Daoy (cell line): ENCODE results near the gene ADARB1. TPM values are rescaled to one million over a fixed set of nuclear protein-coding genes. Genes with fewer than 3 reads are reported as not detected.
"Not testable (repeated sequence)": the region's sequence is repeated elsewhere in the genome, so short reads cannot be mapped to it uniquely, and the experiment has no call there.

Source experiments
- DNase-seq: peaks from one replicate; pipeline ENCODE4 v3.0.0-alpha.2; 2015; ENCODE audit warnings: low read depth
- total RNA-seq: library from RNA; depleted of rRNA; stranded (reverse); fragments of >200 nt; shearing (Covaris generic); gene quantifications from 2 replicates; pipeline ENCODE4 v1.2.3, GENCODE V29; 2014

ADARB1 gene
- total RNA-seq, 1 experiment from 2014 or later, result 4.7 TPM

DNA sequence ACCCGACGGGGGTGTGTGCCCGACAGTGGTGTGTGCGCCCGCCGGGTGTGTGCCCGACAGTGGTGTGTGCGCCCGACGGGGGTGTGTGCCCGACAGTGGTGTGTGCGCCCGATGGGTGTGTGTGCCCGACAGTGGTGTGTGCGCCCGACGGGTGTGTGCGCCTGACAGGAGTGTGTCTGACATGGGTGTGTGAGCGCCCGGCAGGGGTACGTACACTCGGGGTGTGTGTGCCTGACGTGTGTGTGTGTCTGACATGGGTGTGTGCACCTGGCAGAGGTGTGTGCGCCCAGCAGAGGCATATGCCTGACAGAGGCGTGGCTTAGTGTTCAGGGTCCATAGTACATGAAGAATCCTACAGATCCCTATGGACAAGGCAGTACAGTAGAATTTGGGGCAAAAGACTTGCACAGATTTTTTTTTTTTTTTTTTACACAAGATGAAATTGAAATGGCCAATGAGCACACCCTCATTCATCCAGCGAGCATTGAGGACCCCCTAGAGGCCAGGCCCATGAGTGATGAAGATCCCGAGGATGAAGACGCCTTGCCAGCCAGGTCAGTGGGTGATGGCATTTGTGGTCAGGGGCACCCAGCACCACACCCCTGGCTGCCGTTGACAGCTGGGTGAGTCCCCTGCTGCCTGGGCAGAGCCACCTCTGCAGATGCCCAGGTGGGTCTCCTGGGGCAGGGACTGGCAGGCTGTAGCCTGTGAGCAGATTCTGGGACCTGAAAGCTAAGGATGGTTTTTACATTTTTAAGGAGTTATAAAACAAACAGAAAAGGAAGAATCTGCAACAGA lies 60.1 kb downstream of the ADARB1 start:
- DNase-seq, result no peak

DNA sequence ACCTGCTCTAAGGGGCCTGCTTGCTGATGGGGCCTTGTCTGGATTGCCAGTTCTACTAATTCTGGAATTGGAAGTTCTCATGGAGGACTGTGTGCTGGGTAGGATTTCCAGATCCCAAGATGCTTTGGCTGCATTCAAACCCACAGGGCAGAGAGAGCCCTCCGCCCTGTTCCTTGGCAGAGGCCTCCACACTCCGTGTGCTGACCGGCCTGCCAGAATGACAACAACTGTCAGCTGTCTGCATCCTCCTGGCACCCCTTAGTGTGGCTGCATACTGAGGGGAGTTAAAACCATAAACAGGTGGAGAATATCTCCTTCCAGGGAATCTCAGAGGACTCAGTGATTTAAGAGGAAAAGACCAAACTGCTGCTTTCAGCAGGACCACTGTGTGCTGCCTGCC lies 60.7 kb downstream of the ADARB1 start:
- DNase-seq, result no peak

DNA sequence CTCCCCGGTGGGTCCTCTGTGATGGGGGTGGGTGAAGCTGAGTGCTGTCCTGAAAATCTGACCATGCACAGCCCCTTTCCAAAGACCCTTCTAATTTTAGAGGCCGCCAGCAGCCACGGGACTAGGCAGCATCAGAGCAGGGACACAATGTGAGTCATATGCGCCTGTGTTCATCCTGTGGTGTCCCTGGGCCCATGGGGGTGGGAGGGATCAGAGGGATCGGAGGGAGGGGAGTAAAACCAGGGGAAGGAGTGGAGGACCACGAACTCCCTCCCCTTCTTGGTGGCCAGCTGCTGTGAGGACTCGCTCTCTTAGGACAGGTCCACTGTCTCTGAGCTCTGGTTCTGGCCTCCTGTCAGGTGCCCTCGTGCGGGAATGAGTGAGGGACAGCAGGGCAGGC lies 61.5 kb downstream of the ADARB1 start:
- DNase-seq, result no peak

DNA sequence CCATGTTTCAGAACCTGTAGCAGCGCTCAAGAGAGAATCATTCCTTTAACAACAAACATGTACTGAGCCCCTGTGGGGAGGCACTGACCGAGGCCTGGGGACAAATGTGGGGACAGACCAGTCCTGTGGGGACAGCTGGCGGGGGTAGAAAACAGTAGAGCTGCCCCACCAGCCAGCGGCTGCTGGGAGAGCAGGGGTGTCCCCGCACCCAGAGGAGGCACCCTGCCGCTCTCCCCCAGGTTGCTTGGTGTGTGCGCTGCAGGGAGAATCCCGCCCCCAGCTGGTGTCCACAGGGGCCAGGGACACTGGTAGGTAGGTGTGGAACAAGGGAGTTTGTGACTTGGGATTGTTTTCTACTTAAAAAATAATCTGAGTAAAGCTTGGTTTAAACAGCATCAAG lies 62.1 kb downstream of the ADARB1 start:
- no peak for DNase-seq

DNA sequence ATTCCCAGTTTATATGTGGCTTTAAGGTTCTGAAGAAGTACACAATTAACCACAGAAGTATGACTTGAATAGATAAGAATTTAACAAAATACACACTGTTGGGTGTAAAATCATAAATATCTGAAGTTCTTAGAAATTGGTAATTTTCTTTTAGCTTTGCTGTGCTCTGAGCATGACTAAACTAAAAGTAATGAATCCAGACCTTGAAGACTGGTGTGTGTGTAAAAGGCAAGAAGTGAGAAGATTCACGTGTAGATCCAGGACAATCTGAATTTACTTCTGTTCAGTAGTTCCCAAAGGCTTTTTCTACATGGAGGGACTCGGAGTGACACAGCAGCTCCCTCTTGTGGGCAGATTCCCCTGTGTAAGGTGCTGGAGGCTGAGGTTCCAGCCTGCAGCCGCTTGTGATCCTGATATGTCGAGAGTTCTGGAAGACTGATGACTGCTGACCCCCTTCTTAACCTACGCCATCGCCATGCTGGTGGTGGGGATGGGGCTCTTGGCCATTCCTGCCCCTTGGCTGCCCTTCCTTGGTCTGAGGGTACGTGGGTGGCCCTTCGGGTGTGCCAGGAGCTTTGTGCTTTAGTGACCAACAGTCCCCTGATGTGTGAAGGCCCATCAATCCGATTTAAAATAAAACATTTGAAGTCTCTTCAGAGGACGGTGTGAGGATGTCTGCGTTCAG lies 62.7 kb downstream of the ADARB1 start:
- peak; percentile 89 for DNase-seq

DNA sequence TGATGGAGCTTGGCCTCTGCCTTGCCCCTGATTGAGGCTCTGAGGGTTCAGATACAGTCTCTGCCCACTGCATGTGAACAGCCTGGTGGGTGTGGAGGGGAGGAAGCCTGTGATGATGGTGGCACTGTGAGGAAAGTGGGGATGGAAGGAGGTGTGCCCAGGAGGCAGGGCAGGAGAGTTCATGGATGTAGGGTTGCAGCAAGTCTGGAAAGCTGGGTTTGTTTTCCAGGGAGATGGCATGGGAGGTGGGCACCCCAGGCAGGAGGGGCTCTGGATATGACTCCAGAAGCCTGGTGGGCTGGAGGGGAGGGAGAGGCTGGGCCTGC lies 63.2 kb downstream of the ADARB1 start:
- DNase-seq, result no peak

DNA sequence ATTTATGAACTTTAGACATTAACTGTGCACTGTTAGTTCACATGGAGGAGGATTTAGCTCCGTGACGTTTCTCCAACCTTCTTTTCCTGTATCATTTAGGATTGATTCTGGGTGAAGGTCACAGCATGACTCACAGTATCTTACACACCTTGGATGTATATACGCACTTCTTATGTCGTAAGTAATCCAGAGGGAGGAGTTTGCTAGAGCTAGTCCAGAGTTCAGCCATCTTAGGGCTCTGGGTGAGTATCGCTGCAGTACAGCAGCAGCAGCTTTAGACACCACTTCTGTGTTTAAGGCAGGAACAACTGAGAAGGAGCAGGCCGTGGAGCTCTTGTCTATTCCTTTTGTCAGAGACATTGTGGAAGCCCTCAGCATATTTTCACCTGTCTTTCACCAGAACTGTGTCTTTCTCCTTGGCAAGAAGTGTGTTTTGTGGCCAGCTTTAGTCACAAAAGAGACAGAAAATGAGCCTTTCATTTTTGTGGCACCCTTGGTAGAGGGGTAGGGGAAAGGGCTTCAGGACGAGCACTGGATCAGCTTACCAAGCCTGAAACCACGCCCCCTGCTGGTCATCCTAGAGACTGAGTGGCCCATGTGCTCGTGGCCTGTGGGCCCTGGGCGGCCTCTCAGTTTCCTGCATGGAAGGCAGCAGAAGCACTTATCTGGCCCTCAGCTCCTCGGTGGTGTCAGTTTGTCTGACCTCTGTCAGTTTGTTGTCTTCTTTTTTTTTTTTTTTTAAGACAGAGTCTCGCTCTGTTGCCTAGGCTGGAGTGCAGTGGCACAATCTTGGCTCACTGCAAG lies 64.0 kb downstream of the ADARB1 start:
- peak; percentile 81 for DNase-seq

DNA sequence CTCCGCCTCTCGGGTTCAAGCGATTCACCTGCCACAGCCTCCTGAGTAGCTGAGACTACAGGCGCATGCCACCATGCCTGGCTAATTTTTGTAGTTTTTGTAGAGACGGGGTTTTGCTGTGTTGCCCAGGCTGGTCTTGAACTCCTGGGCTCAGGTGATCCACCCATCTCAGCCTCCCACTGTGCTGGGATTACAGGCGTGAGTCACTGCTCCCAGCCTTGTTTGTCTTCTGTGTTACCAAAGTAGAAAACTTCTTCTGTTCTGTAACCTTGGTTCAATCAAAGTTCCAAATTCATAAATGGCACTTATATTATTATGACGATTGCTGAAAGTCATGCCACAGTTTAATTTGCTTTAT lies 64.6 kb downstream of the ADARB1 start:
- DNase-seq, result peak; percentile 65

DNA sequence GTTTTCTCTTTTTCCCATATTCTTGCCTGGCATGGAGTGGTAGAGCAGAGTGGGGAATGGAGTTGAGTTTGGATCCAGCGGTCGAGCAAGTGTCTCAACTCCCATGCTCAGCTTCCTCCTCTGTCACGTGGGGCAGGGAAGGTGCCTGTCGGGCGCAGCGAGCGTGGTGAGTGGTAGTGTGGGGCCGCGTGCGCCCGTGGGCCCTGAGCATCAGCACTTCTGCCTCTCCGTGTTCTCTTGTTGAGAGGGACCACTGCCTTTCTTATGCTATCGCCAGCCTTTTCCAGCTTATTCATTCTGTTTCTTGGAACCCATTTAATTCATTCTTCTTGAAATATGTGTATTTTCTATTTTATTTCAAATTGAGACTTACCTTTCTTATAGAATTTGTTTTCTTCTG lies 65.1 kb downstream of the ADARB1 start:
- DNase-seq, result no peak

DNA sequence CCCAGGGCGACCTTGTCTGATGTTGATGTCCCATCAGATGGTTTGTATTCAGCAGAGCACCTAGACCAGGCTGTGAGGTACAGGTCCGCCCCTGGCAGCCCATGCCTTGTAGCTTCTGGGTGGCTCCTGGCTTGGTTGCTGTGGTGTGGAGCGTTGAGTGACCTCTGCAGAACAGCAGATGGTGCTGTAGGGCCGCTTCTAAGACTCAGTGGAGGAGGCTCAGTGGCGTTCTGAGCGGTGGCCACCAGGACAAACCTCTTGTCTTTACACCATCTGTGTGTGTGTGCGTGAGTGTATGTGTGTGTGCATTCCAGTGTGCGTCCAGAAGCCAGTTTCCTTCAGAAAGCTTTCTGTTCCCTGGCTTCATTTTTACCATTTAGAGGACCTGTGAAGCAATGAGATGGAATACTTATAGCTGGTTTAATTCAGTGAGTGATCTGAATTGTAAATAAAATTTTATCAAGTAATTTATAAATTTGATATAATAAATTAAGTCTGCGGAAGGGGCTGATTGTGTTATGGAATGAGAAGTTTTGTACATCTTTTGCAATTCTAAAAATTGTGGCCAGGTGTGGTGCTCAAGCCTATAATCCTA lies 66.1 kb downstream of the ADARB1 start:
- peak; percentile 91 for DNase-seq

DNA sequence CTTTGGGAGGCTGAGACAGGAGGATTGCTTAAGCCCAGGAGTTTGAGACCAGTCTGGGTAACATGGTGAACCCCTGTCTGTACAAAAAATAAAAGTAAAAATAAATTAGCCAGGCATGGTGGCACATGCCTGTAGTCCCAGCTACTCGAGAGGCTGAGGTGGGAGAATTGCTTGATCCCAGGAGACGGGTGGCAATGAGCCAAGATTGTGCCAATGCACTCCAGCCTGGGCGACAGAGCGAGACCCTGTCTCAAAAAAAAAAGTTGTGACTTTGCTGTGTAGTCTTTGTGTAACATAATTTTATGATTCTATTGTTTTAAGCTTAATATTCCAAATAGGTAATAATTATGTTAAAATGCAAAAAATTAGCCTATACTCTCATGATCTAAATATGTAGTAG lies 66.6 kb downstream of the ADARB1 start:
- not testable (repeated sequence) for DNase-seq

DNA sequence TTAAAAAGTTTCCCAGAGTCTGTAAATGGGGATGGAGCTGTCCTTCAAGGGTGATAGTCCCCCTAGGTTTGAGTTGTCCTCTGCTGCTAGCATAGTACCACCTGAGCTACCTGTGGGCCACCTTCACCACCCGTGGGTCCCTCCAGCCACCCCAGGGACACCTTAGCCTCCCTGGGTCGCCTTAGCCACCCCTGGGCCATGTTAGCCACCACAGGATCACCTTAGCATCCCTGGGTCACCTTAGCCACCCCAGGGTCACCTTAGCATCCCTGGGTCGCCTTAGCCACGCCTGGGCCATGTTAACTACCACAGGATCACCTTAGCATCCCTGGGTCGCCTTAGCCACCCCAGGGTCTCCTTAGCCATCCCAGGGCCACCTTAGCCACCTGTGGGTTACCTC lies 67.1 kb downstream of the ADARB1 start:
- DNase-seq, result no peak

DNA sequence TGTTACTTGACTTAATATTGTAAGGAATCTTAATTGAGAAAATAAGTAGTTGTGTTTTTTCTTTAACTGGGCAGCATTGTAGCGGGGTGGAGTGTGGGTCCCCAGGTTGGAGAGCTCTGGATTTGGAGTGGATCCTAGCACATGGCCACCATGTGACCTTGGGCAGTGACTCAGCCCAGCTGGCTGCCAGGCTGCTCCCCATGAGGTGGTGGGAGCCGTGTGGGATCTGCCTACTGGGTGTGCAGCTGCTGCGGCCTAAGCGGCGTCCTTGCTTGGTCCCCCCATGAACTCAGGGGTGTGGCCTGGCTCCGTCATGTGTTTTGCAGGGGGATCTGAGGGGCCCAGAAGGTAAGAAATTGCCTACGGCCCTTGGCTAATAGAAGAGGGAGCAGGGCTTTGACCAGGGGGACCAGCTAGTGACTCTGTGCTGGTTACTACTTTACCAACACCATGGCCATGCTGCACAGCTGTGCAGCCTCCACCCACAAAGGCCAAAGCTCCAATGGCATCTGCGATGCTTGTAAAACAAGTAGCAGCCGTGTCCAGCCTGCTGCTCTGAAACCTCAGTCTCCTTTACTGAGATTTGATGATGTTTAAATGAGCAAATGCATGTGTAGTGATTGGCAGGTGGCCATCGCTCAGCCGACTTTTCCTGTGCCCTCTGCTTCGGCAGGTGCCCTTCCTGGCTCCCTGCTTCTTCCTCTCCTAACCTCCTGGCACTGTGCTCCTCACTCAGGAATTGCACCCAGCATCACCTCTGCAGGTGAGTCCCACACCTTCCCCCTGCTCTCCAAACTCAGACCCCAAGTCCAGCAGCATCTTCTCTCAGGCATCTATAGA lies 68.3 kb downstream of the ADARB1 start:
- DNase-seq, result peak; percentile 93

DNA sequence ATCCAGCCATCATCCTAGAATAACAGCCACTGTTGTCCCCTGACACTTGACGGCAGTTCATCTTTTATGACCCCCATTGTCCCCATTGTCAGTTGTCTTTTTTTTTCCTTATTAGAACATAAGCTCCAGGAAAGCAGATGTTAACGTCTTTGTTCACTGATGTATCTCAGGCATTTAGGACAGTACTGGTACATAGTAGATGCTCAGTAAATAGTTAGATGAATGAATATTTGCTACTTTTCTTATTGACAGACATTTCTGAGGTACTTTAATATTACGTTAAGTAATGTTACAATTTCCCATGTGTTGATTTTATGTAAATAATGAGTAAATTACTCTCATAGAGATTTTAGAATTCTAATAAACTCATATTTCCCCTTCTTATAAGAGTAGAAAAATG lies 69.5 kb downstream of the ADARB1 start:
- DNase-seq, result no peak

DNA sequence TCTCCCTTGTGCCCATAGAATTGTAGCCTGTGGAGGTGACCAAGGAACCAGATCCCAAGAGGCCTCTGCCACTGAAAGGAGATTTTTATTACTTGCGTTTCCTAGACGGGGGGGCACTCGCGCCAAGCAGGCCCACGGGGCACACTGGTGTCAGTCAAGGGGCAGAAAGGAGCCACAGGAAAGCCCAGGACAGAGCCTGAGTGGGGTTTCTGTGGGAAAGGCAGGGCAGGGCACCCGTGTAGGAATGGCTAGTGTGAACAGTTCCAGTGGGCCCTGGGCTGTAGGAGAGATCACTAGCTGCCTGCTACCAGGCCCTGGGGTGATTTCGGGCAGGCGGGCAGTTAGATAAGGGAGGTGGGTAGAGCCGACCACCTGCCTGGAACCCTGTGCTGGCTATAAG lies 70.8 kb downstream of the ADARB1 start:
- DNase-seq, result no peak

DNA sequence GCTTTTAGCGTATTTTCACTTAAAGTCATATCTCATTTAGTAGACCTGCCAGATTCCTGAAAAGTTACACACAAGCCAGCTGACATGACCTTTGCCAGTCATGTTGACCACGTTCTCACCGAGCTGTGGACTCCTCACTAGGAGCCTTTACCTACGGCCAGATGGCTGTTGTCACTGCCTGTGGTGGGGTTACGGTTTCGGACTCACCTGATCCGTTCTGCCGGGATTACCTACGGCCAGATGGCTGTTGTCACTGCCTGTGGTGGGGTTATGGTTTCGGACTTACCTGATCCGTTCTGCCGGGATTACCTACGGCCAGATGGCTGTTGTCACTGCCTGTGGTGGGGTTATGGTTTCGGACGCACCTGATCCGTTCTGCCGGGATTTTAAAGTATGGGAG lies 71.5 kb downstream of the ADARB1 start:
- not testable (repeated sequence) for DNase-seq

DNA sequence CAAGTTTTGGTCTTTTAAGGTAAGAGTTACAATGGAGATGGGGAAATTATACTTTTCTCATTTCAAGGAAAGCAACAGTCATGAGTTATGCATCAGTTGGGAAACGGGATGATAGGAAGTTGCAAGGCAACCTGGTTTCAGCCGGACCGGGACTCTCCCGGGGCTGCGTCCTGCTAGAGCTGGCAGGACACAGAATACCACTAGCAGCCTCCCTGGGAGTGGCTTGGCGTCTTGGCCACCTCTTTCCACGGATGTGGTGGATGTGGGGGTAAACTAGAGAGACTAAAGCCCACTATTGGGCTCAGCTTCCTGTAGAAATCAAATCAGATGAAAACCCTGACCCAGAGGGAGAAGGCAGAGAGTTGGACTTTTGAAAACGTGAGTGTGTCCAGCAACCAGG lies 71.9 kb downstream of the ADARB1 start:
- DNase-seq, result no peak

DNA sequence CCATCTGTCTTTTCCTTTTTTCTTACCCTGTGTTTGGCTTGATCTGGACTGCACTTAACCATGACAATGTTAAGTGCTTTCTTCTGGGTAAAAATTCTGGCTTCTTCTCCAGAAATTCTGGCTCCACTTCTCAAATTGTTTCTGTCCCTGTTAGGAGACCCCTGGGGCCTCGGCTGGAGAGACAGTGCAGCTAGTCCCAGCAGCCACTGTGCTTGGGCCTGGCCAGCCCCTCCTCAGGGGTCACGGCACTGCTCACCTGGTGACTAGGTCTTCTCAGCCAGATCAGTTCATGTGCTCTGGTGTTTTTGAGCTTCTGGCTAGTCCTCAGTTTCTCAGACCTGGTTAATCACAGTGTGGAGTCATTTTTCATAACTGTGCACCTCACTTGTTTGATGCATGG lies 72.4 kb downstream of the ADARB1 start:
- DNase-seq, result no peak

DNA sequence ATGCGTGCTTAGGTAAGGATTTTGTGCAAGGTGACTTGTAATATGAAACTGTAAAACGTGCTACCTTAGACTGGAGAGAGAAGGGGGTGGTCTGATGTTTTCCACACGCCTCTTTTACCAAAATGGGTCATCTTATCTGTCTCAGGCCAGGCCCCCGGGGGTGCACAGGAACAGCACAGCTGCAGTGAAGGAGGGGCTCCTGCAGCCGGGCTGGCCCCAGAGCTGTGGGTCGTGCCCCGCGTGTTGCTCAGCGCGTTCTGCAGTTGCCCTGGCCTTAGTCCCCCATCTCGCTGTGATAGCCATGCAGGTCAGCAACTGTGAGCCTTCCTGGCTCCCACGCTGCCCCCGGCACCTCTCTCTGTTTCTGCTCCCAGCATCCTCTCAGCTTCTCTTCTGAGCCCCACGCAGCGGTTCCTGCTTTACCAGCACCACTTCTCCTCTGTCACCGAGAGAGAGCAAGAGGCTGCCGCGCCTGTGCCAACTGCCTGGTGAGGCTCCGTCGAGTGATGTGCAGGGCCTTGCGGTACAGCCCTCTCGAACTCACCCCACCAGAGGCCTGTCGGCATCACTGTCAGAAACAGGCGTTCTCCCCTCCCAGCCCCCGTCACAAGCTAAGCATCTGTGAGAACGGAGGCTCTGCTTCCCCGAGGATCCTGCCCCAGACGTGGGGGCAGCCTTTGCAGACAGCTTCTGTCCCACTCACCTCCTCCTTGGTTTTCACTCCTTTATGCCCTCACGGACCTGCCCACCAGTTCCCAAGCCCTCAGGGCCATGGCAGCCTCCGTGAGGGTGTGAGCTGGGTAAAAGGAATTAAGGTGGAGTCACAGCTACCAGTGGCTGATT lies 73.3 kb downstream of the ADARB1 start:
- DNase-seq, result no peak

DNA sequence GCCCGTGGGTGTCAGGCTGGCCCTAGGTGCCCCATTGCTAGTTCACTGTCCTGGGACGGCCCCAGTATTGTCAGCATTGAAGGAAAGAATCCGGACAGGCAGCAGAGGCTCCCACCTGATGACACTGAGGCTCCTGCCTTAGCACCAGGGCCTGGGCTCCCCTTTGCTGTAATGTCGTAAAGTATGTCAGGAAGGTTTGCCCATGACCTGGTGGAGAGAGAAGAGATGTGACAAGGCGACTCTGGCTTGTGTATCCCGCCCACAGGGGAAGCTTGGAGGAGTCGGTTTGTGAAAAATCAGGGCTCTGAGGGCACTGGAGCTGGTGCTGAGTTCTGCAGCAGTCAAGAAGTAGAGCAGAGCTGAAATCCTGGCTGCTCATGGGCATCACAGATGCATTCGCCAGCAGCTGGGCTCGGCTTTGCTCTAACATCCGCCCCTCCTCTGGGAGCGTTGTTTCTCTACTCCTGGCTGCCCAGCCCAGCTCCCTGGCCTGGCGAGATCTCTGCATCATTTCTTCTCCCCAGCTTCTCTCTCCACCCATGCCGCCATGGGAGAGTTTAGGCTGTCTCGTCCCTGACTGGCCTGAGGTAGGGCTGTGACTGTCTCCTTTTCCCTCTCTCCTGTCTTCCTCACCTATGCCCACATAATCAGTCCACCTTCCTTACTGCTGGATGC lies 74.1 kb downstream of the ADARB1 start:
- DNase-seq, result no peak
